NCI-H226 (cell line): ENCODE data around the gene SLC34A3.

Experiments used
- DNase-seq: peaks from one replicate; pipeline ENCODE4 v3.0.0-alpha.2; 2015

The SLC34A3 gene

DNA sequence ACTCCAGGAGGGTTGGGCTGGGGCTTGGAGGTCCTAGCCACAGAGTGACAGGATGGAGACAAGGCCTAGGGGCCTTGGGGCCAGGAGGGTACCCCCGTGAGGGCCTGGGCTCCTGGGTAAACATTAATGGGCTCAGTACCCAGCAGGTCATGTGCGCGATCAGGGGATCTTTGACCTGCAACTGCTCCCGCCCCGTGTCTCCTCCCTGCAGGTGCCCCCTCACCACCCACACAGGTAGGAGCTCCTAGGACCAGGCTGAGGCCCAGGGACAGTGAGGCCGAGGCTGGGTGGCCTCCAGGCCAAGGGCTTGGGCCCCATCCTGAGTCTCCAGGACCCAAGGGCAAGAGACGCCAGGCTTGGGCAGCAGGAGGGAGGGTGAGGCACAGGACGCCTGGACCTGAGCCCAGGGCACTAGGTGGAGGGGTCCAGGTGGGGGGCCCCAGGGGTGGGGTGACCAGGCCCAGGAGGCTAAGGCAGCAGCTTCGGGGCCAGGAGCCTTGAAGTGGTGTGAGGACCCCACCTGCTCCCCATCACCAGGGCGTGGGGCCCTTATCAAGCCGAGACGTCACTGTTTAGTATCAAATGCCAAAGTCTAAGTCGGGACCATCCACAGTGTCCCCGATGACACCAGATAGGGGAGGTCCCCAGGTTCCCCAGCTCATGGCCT lies at the start of gene SLC34A3:
TSS of gene SLC34A3 (plus strand) at position 197 of the 667 bp plus-strand sequence. CDS start 802 bp downstream, outside the sequence.
- no peak for DNase-seq

DNA sequence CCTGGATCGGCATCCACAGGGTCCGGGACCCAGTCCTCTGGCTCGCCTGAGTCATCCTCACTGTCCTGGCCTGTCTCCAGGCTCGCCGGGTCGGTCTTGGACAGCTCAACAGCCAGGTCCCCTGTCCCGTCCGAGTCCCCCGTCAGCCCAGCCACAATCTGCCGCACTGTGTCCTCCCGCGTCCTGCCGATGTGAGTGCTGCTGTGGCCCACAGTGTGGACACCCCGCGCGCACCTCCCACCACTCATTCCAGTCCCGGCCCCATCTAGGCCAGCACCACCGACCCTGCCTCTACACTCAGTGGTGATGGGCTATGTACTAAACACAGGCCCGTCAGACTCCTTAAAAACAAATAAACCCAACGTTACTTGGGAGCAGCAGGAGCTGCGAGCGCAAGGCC lies 49.0 kb upstream of the SLC34A3 start:
- DNase-seq: no peak

DNA sequence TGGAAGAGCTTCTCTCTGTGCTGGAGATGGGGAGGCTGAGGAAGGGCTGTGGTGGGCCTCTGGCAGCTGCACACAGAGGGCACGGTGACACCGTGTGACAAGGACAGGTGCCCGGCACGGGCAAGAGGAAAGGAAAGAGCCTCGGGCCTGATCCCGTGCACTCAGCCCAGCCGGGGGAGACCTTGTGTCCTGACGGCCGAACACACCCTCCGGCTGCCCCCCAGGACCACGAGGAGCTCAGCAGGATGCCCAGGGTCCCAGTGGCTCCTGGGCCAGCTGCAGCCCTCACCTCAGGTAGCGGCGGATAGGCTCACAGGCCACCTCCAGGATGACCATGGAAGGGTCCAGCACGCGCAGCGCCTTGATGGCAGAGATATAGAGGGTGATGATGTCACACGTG lies 47.9 kb upstream of the SLC34A3 start:
- DNase-seq: no peak

DNA sequence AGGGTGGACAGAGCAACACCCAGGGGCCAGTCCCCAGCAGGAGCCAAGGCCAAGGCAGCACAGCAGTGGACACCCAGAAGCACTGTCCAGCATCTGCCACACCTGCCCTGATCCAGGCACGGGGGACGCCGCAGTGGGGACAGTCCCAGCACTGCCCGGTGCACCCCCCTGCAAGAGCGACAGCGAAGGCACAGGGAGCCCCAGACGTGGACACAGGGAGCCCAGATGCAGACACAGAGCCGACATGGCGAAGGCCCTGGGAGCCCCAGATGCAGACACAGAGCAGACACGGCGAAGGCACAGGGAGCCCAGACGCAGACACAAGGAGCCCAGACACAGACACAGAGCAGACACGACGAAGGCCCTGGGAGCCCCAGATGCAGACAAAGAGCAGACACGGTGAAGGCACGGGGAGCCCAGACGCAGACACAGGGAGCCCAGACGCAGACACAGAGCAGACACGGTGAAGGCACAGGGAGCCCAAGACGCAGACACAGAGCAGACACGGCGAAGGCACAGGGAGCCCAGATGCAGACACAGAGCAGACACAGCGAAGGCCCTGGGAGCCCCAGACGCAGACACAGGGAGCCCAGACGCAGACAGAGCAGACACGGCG lies 46.6 kb upstream of the SLC34A3 start:
- DNase-seq: no peak

DNA sequence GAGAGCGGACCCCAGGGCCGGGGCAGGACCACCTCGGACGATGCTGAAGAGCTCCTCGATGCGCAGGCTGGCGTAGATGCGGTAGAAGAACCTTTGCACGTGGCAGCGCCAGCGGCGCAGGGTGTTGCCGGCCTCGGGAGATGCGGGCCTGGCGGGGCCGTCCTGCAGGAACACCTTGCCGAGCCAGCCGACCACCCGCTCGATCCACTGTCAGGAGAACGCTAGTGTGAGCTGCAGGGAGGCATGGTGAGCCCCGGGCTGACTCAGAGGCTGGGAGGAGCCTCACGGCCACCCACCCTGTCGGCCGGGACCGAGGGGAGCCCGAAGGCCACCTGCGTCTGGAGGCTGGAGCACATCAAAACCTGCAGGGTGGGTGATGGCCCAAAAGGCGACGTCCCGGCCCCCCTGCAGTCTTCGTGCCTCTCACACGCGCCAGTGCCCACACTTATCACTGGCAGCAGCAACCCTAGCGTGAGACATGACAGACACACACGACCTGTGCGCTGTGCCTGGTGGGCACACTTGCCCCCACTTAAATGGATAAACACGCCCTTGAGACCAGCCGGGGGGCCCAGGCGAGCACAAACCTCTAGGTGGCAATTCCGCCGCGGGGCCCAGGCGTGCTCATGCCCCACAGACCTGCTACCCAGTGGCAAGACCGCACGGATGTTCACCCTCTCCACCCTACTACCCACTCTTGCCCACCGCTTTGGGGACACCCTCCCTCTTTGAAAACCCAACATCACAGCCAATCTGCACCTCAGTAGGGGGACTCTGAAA lies 45.6 kb upstream of the SLC34A3 start:
- no peak for DNase-seq

DNA sequence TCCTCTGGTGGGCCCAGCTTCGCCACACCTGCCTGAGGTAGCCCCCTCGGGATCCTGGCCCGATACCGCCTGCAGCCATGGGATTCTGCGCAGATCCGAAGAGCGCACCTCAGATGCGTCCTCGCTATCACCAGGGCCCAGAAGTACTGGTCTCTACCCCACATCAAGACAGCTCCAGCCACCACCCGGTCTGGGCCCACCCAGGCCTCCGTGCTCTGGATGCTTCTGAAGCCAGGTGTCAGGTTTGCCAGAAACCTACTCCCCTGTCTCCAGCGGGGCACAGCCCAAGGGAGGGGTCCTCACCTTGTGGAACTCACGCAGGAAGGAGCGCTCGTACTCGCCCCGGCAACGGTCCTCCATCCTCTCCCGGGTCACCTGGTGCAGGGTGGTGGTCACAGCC lies 44.8 kb upstream of the SLC34A3 start:
- DNase-seq: no peak

DNA sequence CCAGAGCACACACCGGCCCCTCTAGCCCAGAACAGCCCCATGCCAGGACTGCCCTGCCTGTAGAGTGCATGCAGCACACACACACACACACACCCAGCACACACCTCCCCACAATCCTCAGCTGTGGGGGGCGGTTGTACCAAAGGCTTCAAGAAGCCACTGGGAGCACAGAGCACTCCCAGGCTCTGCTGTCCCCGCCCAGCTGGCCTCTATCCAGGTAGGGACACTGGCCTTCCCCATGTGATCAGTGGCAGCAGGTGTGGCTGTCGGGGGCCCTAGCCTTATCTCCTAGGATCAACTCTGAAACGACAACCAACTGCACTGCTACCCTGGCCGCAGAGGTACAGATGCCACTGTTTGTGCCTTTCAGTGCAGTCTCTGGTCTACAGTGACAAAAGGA lies 44.3 kb upstream of the SLC34A3 start:
- DNase-seq: no peak

DNA sequence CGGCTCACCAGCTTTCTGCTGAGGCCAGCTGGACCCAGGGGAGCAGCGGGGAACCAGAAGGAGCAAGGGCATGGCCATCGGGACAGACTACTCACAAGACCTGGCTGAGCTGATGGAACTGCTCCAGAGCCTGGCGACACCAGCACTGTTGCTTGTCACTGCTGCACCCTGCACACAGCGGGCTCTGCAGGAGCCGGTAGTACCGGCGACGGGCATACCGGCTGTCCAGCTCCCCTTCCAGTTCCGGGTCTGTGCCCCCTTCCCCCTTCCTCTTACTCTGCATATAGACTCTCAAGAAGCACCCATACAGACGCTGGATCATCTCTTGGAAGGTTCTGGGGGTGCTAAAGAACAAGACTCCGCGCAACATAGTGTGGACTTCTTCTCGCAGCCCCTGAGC lies 43.3 kb upstream of the SLC34A3 start:
- no peak for DNase-seq

DNA sequence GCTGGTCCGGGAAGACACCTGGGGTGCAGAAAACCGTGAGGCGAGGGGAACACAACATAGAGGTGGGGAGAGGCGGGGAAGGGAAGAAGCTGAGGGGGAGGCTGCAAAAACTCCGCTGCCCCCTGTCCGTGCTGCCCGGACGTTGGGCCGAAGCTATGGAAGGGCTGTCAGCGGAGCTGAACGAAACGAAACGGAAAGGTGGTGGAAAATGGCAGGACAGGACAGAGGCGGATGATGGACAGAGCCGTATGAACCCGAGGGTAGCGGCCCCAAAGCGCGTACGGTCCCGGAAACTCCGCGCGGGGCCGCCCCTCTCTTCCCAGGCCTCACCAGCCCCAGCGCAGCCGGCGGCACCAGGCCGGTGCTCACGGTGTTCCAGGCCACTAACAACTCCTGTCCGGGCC lies 42.6 kb upstream of the SLC34A3 start:
- no peak for DNase-seq

DNA sequence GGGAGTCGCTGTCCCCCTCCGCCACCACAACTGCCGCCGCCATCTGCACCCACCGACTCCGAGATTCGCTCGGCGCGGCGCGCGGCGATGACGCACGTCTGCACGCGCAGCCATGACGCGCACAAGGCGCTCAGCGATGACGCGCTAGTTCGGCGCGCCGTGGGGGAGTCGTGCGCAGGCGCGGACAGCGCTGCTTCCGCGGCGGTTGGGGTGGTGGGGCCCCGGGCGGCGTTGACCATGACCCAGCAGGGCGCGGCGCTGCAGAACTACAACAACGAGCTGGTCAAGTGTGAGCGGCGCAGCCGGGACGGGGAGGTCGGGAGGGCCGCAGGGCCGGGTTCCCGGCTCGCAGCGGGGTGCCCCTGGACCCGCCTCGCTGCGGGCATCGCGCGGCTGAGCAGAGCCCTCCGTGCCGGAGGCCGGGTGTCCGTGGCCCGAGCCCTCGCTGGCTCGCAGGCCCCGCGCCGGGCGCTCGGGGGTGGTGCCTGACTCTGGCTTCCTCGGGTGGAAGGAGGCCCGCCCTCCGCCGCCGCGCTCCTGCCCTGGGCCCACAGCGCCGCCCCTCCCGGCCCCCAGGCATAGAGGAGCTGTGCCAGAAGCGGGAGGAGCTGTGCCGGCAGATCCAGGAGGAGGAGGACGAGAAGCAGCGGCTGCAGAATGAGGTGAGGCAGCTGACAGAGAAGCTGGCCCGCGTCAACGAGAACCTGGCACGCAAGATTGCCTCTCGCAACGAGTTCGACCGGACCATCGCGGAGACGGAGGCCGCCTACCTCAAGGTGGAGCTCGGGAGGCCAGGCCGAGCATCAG lies 42.0 kb upstream of the SLC34A3 start, which contains the start of the genes ANAPC2 and SSNA1:
TSS of gene ANAPC2 (minus strand) at position 71 of the 807 bp plus-strand sequence. CDS start at position 43, 28 bp downstream.
TSS of gene SSNA1 (plus strand) at position 187 of the 807 bp plus-strand sequence. CDS start at position 238, 51 bp downstream.
- peak; percentile 91 for DNase-seq

DNA sequence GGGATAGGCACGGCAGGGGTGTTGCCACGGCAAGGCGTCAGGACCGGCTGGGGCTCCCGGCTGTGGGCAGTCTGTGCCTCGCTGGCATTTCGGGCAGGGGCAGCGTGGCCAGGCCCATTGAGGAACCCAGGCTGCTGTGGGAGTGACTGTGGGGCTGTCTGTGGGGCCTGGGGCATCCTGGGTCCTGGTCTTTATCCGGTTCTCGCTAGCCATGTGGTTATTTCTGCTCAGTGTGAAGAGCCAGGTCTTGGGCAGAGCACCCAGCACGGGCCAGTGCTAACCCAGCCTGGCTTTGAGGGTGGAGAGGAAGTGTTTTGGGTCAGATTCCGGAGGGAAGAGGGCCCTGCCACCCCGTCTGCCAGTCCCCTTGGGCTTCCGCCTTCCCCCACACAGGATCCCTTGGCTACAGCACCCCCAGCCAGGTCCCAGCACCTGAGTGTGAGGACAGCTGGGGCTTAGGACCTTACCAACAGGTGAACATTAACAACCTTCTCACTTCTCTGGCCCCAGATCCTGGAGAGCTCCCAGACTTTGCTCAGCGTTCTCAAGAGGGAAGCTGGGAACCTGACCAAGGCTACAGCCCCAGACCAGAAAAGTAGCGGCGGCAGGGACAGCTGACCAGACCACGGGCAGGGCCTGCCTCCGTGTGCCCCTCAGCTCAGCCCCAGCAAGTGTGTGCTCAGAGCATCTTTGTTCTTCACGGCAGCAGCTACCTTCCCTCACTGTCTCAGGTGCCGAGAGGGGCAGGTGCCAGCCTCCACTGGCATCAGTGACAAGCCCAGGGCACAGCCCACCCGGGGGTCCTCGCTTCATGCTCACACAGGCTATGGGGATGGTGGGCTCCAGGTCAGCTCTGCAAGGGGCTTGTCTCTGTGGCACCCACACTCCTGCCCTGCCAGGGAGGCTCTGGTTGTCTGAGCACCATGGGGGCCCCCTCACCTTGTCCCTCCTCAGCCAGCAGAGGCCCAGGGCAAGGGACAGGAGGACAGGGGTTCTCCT lies 41.1 kb upstream of the SLC34A3 start:
- DNase-seq: no peak

DNA sequence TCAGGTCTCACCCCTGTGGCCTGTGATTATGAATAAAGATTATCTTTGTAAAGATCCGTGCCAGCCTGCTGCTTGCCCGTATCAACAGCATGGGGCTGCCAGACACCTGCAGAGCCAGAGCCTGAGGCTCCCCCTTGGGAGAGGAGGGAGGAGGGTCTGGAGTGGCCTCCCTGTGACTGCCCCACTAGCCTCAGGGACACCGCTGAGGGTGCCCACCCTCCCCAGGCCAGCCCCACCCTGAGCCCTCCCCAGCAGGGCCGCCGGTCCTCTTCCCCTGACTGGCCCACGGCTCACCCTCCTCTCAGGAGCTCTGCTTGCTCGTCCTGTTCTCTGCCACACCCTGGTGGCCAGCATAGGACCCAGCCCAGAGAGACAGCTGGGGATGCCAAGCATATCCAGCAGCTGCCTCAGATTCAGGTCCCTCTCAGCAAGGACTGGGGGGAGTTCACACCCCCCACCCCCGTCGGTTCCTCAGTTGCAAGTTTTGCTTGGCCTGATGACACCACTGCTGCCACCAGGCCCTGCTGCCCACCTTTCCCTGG lies 40.3 kb upstream of the SLC34A3 start:
- DNase-seq: no peak

DNA sequence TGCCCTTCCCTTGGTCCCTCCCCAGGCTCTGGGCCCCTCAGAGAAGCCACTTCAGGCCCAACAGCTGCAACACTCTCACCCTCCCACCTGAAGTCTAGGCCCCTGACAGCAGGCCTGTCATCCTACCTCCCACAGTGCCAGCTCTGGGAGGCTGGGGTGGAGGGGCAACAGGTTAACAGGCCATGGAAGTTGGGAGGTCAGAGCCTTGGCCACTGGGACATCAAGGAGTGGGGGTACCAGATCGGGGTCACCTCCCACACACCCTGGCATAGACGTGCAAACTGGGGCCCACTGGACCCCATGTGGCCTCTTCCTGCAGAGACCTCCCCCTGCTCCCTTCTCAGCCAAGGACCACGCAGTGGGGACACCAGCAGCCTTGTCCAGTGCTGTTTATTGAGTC lies 39.5 kb upstream of the SLC34A3 start:
- no peak for DNase-seq

DNA sequence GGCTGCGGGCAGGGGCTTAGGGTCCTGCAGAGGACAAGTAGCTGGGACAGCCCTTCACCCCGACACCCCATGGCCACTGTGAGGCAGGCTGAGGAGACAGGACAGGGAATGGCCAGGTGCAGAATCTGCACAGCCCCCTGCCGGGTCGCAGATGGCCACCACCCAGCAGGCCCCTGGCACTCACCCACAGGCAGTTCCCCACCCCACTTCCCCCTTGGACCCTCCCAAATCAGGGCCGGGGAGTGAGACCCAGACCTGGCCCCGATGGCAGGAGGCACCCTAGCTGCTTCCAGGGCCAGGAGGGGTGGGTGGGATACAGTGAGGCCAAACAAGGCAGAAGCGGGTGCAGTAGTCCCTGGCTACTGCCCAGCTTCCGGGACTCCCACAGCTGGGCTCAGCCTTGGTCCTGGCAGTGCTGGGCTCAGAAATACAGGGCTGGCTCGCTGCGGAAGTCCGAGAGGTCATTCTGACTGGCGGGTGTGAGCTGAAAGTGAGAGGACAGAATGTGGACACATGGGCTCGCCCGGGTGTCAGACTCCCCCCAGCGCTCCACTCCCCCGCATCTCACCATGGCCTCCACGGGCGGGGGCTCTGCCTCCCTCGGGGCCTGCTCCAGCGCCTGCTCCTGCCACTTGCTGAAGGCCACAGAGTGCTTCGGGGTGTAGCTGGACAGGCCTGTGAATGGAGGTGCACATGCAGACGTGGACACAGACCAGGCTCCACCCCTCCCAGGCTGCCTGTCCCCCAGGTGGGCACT lies 38.8 kb upstream of the SLC34A3 start:
- DNase-seq: no peak

DNA sequence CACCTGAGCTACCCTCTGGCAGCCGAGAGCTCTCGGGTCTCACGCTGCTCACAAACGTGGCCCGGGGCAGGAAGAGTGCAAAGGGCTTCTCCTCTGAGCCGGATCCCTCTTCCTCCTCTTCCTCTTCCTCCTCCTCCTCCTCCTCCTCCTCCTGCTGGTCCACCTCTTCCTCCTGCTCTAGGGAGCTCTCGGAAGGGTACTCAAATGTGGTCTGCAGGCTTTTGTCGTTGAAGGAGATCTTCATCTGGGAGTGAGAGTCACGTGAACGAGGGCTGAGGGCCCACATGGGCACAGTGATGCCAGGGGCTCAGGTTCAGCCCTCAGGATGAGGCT lies 38.3 kb upstream of the SLC34A3 start:
- DNase-seq: no peak

DNA sequence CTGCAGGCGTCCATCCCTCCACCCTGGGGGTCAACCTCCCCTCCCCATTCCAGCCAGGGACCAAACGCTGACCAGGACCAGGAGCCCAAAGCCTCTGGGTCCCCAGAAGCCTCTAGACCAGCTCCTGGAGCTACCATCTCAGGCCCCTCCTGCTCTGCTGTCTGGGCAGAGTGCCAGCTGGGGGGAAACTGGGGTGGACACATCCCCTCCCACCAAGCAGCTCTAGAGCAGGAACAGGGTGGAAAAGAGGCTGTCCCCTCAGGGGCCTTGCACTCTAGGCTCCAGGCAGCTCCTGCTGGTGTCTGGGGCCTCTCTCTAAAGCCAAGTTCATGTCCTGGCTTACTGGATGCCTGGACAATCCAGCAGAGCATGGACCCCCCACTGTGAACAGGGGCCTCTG lies 37.8 kb upstream of the SLC34A3 start:
- no peak for DNase-seq

DNA sequence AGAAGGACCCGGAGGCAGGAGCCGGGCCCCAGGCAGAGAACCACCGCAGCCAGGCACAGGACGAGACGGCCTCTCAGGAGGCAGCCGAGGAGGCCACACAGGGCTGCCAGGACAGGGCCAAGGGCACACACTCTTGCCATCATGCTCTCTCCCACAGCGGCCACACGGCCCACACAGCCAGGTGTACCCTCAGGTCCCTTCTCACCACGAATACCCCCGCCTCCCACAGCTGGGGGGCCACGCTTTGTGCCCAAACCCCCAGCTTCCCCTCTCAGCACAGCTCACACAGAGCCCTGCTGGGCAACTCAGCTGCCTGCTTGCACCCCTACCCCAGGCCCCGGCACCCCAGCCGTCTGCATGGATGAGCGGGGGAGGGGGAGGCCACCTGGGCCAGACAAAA lies 36.9 kb upstream of the SLC34A3 start:
- DNase-seq: no peak

DNA sequence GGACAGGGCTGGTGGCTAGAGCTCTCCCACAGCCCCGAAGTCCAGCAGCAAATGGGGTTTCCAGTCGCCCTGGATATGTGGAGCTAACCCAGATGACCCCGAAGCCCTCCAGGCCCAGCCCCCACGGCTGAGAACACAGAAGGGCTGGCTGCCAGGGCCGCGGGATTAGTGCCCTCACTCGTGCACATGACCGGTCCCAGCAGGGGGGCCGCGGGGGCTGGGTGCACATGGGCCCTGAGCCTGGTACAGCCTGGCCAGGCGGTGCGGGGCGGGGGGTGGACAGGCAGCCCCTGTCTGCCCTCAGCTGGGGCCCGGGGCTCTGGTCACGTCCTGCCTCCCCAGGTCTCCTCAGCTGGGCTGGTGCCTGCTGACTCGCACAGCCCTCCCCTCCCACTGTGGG lies 36.3 kb upstream of the SLC34A3 start:
- DNase-seq: no peak

DNA sequence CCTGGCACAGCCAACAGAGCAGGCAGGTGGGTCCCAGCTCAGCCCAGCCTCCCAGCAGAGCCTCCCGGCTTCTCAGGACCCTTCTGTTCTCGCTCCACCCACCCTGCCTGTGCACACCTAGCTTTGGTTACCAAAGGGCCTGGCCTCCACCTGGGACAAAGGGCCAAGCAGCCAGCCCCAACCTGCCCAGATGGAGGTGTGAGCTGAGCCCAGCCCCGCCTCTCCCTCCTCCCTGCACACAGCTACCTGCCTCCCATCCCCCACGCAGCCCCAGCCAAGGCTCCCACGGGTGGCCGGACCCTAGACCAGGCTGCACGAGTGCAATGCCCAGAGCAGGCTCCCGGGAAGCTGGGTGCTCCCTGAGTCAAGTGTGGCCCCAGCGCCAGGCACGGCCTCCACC lies 35.8 kb upstream of the SLC34A3 start:
- no peak for DNase-seq

DNA sequence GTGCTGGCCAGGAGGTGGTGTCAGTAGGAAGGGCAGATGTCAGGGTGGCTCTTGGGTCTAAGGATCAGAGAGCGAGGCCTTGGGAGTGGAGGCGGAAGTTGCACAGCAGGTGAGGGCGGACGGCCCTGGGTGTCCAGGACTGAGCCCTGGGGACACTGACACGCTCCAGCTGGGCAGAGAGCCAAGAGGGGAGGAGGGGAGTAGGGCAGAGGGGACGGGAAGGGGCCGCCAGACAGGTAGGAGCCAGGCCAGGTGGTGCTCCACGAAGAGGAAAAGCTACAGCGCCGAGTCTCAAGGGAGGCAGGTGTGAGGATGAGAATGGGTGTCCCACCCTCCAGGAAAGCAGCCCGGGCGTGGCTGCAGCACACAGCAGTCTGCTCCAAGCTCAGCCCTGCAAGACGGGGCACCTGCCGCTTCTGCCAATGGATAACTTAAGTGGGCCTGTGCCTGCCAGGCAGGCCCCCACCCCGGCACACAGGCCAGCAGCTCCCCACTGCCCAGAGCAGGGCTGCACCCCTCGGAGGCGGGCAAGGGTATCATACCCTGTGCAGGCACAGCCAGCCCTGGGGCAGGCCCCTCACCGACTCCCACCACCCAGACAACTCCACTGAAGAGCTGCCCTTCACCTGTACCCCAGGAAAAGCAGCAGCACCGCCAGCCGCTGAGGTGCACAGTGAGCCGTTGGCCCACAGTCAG lies 35.0 kb upstream of the SLC34A3 start:
- no peak for DNase-seq
